HL-60 (cell line): ENCODE measurements around the gene PHLDA2.

Experiments used
- GABPA ChIP-seq: IDR thresholded peaks from 2 replicates; pipeline ENCODE4 v1.6.1; 2012; ENCODE audit warnings: low read depth
- POLR2AphosphoS5 ChIP-seq: IDR thresholded peaks from 2 replicates; pipeline ENCODE4 v1.6.1; 2012; ENCODE audit warnings: low read depth
- TF ChIP-seq, protein P1 (sequence below): IDR thresholded peaks from one replicate; pipeline ENCODE4 v1.5.1; 2011; ENCODE audit warnings: low read length, control low read depth, inconsistent platforms; ENCODE audit not compliant: insufficient read depth

DNA sequence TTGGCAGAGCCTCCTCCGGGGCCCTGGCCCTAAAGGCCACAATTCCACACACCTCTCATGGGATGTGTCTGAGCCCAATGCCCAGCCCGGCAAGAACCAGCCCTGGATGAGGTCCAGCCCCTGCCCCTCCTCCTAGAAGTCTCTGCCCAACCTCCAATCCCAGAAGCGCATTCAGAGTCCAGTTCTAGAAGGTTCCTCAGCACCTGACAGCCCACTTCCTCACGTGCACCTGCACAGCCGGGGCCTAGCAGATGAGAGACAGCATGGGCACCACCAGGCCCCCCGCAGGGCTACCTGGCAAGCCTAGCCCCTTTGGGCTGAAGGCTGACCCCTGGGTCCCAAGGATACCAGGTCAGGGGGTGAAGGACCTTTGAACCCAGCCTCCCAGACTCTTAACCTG, 32.2 kb downstream of the PHLDA2 start:
- TF ChIP-seq, protein P1, sequence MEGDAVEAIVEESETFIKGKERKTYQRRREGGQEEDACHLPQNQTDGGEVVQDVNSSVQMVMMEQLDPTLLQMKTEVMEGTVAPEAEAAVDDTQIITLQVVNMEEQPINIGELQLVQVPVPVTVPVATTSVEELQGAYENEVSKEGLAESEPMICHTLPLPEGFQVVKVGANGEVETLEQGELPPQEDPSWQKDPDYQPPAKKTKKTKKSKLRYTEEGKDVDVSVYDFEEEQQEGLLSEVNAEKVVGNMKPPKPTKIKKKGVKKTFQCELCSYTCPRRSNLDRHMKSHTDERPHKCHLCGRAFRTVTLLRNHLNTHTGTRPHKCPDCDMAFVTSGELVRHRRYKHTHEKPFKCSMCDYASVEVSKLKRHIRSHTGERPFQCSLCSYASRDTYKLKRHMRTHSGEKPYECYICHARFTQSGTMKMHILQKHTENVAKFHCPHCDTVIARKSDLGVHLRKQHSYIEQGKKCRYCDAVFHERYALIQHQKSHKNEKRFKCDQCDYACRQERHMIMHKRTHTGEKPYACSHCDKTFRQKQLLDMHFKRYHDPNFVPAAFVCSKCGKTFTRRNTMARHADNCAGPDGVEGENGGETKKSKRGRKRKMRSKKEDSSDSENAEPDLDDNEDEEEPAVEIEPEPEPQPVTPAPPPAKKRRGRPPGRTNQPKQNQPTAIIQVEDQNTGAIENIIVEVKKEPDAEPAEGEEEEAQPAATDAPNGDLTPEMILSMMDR = no peak
- TF ChIP-seq GABPA = no peak
- no peak for TF ChIP-seq POLR2AphosphoS5
